Measurements from ENCODE around the gene DPH5.

Gene DPH5

DNA sequence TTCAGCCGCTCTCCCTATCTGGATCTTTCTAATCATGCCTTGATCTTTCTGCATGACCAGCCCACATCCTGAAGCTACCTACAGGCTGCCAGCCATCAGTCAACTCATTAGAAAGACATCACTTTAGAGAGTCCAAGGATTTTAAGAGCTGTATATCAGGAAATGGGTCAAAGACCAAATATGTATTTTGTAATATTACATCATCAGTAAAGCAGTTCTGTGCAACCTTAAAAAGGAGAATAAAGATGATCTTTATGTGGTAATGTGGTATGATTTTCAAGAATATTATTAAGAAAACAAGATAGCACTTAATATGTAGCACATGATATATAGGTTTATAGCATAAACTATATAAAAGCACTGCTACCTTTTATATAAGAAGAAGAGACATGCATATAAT is 82.1 kb downstream of the DPH5 start:
- no peak for DNase-seq (ENCODE audit: low read depth in 2 of 3, low spot score in 2 of 3)

DNA sequence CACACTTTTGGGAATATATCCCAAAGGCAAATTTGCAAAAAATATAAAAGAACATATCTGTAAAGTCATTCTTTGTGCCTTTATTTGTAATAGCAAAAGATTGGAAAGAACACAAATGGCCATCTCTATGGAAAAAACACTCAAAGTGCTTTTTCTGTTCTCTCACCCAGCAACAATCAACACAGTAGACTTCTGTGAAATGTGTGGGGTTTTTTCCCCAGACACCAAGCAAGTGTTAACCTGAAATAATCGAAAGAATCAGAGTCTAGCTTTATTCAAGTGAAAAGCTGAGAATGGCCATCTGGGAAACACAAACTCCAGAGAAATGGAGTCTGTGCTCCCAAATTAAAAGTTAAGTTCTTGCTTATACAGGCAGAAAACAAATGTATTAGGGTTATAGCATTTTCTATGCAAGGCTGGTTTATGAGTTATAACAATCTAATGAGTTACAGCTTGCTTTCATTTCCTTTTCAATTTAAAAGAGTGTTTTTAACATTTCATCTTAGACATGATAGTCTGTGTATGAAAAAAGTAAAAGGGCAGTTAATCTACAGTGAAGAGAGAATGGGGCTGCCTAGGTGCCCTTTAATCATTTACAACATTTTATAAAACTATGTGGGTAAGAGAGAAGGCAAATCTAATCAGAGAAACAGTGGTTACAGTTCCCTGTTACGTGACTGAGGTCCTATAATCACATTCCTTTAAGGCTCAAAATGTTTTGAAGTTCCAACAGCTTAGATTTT is 83.1 kb downstream of the DPH5 start:
- no peak for DNase-seq (ENCODE audit: low read depth in 2 of 3, low spot score in 2 of 3)

DNA sequence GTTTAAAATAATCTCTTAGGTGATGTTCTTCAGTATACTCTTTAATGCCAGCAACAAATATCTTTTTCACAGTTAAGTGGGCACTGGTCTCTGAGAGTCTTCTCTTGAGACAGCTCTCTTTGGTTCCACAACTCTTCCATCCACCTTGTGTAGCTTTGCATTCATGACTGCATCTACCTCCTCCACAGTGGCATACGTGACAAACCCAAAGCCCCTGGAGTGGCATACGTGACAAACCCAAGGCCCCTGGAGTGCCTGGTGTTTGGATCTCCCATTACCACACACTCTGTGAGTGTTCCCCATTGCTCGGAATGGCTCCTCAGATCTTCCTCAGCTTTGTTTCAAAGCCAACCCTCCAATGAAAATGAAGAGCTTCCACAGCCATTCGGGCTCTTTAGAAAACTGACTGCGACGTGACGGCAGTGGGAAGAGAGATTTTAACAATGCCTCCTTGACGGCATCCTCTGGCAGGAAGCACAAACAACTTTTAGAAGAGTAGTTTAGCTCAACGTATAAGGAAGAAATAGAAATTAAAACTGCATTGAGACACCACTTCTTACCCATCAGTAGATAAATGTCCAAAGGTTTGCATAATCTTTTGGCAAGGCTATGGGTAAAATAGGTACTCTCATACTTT is 83.9 kb downstream of the DPH5 start:
- DNase-seq (ENCODE audit: low read depth in 2 of 3, low spot score in 2 of 3) = no peak

DNA sequence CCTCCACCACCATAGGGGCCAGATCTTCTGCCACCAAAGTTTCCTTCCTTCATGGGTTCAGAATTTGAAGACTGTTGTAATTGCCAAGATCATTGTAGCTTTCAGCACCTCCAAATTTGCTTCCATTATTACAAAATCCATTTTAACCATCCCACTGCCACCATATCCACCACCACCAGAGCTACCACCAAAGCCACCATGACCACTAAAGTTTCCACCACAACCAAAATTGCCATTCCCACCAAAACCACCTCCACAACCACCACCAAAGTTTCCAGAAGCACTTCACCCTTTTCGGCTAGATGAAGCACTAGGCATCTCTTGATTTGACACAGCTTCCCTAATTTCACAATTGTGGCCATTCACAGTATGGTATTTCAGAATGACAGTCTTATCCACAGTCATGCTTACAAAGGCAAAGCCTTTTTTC is 84.5 kb downstream of the DPH5 start:
- DNase-seq (ENCODE audit: low read depth in 2 of 3, low spot score in 2 of 3) = peak in 2 of 3 experiments; percentile 36 to 47
